ENCODE measurements around the gene LRP8.

The LRP8 gene

GRCh38 chr1:53203466-53203865, 124.4 kb downstream of the LRP8 start:
- no peak overlapping the region for H3K4me3 ChIP-seq (ENCODE audit: low read length)
- H3K36me3 ChIP-seq (replicated peaks; ENCODE audit: low read depth, low read length): peaks cover 52% of the 10 kb centered on the region
- no peaks in the 10 kb centered on the region for H3K4me1 ChIP-seq (ENCODE audit: low read length)
- TF ChIP-seq, protein P1, sequence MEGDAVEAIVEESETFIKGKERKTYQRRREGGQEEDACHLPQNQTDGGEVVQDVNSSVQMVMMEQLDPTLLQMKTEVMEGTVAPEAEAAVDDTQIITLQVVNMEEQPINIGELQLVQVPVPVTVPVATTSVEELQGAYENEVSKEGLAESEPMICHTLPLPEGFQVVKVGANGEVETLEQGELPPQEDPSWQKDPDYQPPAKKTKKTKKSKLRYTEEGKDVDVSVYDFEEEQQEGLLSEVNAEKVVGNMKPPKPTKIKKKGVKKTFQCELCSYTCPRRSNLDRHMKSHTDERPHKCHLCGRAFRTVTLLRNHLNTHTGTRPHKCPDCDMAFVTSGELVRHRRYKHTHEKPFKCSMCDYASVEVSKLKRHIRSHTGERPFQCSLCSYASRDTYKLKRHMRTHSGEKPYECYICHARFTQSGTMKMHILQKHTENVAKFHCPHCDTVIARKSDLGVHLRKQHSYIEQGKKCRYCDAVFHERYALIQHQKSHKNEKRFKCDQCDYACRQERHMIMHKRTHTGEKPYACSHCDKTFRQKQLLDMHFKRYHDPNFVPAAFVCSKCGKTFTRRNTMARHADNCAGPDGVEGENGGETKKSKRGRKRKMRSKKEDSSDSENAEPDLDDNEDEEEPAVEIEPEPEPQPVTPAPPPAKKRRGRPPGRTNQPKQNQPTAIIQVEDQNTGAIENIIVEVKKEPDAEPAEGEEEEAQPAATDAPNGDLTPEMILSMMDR (IDR thresholded peaks at IDR 0.05; ENCODE audit: low read depth, low read length): no peak
- TF ChIP-seq EZH2phosphoT487 (IDR thresholded peaks at IDR 0.05; ENCODE audit: low read depth): no peak
- H2AFZ ChIP-seq (ENCODE audit: low read depth, low read length): no peak overlapping the region
- no peaks in the 10 kb centered on the region for H3K27me3 ChIP-seq (ENCODE audit: low read depth, low read length)
- no peak overlapping the region for H3K4me2 ChIP-seq (ENCODE audit: low read length)
- no peak overlapping the region for H3K27ac ChIP-seq (ENCODE audit: low read length)
- H3K9ac ChIP-seq (ENCODE audit: low read length): no peak overlapping the region
- no peaks in the 10 kb centered on the region for H4K20me1 ChIP-seq (ENCODE audit: insufficient read depth, low read length)
- H3K79me2 ChIP-seq (ENCODE audit: low read length): no peaks in the 10 kb centered on the region
- H3K9me3 ChIP-seq (ENCODE audit: insufficient read depth, low read length): 0 out of 2 replicates have a peak, but pooled peaks cover 3% of the 10 kb centered on the region

GRCh38 chr1:53198241-53198651, 129.6 kb downstream of the LRP8 start:
- Histone ChIP-seq H3K9me3 (ENCODE audit: insufficient read depth, low read length) (no peaks in the 10 kb centered on the region), H3K27me3 (ENCODE audit: low read depth, low read length) (no peaks in the 10 kb centered on the region), H3K9ac (ENCODE audit: low read length) (no peak overlapping the region), H3K36me3 (replicated peaks; ENCODE audit: low read depth, low read length) (peaks cover 11% of the 10 kb centered on the region), H2AFZ (ENCODE audit: low read depth, low read length) (no peak overlapping the region), H3K4me2 (ENCODE audit: low read length) (no peak overlapping the region), H3K4me1 (ENCODE audit: low read length) (peaks cover 13% of the 10 kb centered on the region), H3K27ac (ENCODE audit: low read length) (no peak overlapping the region), H3K79me2 (ENCODE audit: low read length) (peaks cover 15% of the 10 kb centered on the region), H4K20me1 (ENCODE audit: insufficient read depth, low read length) (no peaks in the 10 kb centered on the region), H3K4me3 (ENCODE audit: low read length) (no peak overlapping the region)
- TF ChIP-seq EZH2phosphoT487 (IDR thresholded peaks at IDR 0.05; ENCODE audit: low read depth): no peak
- TF ChIP-seq, protein P1 (IDR thresholded peaks at IDR 0.05; ENCODE audit: low read depth, low read length): no peak

DNA sequence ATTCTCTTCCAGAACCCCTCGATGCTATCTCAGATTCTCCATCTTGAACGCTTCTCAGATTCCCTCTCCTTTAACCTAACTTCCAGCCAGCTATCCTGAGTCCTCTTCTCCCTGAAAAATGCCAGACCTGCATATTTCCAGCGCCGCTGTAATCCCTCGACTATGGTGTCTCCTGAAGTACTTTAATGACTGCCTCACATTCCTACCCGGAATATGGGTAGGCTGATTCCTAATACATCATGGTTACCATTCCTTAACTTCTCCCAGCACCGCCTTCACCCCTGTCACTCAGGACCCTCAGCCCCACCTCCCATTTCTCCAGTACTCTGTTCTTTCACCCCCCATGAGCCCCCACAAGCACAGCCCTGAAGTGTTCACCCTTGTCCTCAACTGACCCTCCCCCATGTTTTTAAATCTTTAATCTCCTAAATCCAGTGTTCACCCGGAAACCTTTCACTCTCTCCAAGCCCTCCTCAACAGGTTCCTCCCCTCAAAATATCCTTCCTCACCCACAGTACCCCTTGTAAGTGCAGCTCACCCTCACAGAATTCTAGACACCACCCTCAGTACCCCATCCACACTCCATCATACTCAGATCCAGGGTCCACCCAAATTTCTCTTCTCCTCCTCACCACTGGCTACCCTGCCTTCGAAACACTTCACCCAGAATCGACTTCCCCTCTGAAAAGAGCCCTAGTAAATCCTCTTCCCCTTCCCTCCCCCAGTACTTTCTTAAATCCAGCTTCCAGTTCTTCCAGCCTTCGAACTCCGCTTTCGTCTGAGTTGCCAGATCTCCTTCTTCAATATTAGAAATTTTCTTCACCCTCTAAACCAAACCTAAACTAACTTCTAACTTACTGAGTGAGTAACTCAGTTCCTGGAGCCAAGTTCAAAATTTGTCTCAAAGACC, 130.3 kb downstream of the LRP8 start:
- Histone ChIP-seq H3K9me3 (ENCODE audit: insufficient read depth, low read length) (no peaks in the 10 kb centered on the region), H3K27me3 (ENCODE audit: low read depth, low read length) (no peaks in the 10 kb centered on the region), H4K20me1 (ENCODE audit: insufficient read depth, low read length) (no peaks in the 10 kb centered on the region), H3K4me3 (ENCODE audit: low read length) (peak overlapping the region; percentile 98), H3K27ac (ENCODE audit: low read length) (peak overlapping the region; percentile 62), H3K79me2 (ENCODE audit: low read length) (peaks cover 15% of the 10 kb centered on the region), H2AFZ (ENCODE audit: low read depth, low read length) (peak overlapping the region; percentile 97; the same call in 1 of the 2 replicates), H3K9ac (ENCODE audit: low read length) (peak overlapping the region; percentile 98), H3K4me2 (ENCODE audit: low read length) (peak overlapping the region; percentile 98), H3K36me3 (replicated peaks; ENCODE audit: low read depth, low read length) (peaks cover 5% of the 10 kb centered on the region), H3K4me1 (ENCODE audit: low read length) (peaks cover 13% of the 10 kb centered on the region)
- TF ChIP-seq, protein P1 (IDR thresholded peaks at IDR 0.05; ENCODE audit: low read depth, low read length): no peak
- TF ChIP-seq EZH2phosphoT487 (IDR thresholded peaks at IDR 0.05; ENCODE audit: low read depth): no peak

GRCh38 chr1:53196485-53197290, 131.2 kb downstream of the LRP8 start, which contains the start of gene CPT2:
Gene CPT2 (plus strand): TSS chr1:53196824. CDS start chr1:53196944, 120 bp downstream.
- H3K9ac ChIP-seq (ENCODE audit: low read length): peak within 1 kb of the TSS; percentile 98
- no peaks in the 10 kb centered on the region for H3K9me3 ChIP-seq (ENCODE audit: insufficient read depth, low read length)
- peak within 1 kb of the TSS; percentile 98 for H3K4me2 ChIP-seq (ENCODE audit: low read length)
- no peaks in the 10 kb centered on the region for H4K20me1 ChIP-seq (ENCODE audit: insufficient read depth, low read length)
- peaks cover 15% of the 10 kb centered on the region for H3K79me2 ChIP-seq (ENCODE audit: low read length)
- no peaks in the 10 kb centered on the region for H3K27me3 ChIP-seq (ENCODE audit: low read depth, low read length)
- H3K4me3 ChIP-seq (ENCODE audit: low read length): peak within 1 kb of the TSS; percentile 98
- TF ChIP-seq, protein P1 (IDR thresholded peaks at IDR 0.05; ENCODE audit: low read depth, low read length): no peak
- TF ChIP-seq EZH2phosphoT487 (IDR thresholded peaks at IDR 0.05; ENCODE audit: low read depth): no peak
- H2AFZ ChIP-seq (ENCODE audit: low read depth, low read length): peak within 1 kb of the TSS; percentile 97
- peaks cover 13% of the 10 kb centered on the region for H3K4me1 ChIP-seq (ENCODE audit: low read length)
- no peaks in the 10 kb centered on the region for H3K36me3 ChIP-seq (replicated peaks; ENCODE audit: low read depth, low read length)
- peak within 1 kb of the TSS; percentile 62 for H3K27ac ChIP-seq (ENCODE audit: low read length)
